HFF-Myc (cell line): Measurements from ENCODE around the gene KCNQ1.

ENCODE experiments used
- DNase-seq: peaks from one replicate; pipeline ENCODE4 v3.0.0-alpha.2; 2011; ENCODE audit warnings: low read depth; ENCODE audit errors: extremely low read depth
- H3K4me3 ChIP-seq: replicated peaks from 2 replicates; pipeline ENCODE4 v1.5.1; 2011; ENCODE audit warnings: low read depth, mild to moderate bottlenecking, control low read depth, low read length
- CTCF ChIP-seq: IDR thresholded peaks from 2 replicates; pipeline ENCODE4 v1.5.1; 2012; ENCODE audit warnings: mild to moderate bottlenecking, low read depth, low read length, control low read depth; ENCODE audit errors: missing control alignments

Gene KCNQ1

DNA sequence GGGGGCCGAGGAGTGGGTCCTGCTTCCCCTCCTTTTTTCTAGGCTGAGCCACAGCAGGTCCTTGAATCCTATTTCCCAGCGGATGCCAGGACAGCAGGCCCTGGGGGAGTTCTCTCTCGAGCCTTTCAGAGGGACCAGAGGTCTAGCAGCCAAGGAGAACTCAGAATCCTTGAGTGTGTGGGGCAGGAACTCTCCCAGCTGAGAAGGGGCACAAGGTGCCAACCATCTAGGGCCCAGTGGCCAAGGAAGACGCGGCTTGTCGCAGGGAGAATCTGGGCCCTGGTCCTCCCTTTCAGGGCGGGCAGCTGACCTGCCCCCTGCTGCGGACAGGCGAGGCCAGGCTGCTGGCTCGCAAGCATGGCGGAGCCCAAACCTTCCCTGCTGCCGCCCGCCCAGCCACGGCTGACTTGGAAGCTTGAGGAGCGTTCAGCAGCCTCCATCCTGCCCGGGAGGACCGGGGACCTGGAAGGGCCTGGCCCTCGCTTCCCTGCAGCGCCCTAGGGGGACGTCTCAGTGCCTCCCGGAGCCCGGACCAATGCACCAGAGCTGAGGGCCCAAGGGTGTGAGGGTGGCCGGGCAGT, 45.2 kb upstream of the KCNQ1 start:
- H3K4me3 ChIP-seq: peak overlapping the region; percentile 99
- no peak for TF ChIP-seq CTCF
- DNase-seq: no peak

- peak within 1 kb of the TSS; percentile 99 for H3K4me3 ChIP-seq
- TF ChIP-seq CTCF: peak; percentile 97
- peak; percentile 99 for DNase-seq
Measured at GRCh38 chr11:2400069-2400761, 44.6 kb upstream of the KCNQ1 start, which contains the start of gene TSSC4. Gene TSSC4 (plus strand): TSS chr11:2400750. CDS start chr11:2402634, 1,884 bp downstream.

DNA sequence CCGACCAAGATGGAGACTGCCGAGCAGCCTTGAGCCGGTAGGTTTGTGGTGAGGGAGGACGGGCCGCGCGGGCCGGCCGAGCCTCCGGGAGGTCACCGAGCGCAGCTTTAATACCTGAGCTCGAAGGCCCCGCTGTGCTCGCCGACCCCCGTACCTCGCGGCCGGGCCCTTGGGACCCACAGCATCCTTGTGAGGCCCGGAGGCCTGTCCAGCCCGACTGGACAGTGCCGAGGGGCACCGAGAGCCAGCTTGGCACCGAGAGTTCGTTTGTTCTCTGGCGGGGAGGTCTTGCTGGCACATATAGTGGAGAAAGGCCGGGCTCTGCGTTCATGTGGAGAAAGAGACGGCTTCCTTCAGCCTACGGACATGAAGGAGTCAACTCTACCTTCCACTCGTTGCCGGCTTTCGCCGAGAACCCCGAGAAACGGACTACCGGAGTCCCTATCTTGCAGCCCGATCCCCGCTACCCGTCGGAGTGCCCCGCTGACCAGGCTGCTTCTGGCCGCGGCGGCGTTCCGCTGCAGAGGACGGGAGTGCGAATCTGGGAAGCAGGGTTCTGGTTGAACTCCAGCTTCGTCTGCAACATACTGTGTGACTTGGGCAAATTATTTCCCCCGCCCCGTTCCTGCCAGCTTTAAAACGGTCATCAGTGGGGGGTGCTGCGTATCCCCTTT, 43.9 kb upstream of the KCNQ1 start:
- no peak for DNase-seq
- H3K4me3 ChIP-seq: peak overlapping the region; percentile 99
- TF ChIP-seq CTCF: no peak

DNA sequence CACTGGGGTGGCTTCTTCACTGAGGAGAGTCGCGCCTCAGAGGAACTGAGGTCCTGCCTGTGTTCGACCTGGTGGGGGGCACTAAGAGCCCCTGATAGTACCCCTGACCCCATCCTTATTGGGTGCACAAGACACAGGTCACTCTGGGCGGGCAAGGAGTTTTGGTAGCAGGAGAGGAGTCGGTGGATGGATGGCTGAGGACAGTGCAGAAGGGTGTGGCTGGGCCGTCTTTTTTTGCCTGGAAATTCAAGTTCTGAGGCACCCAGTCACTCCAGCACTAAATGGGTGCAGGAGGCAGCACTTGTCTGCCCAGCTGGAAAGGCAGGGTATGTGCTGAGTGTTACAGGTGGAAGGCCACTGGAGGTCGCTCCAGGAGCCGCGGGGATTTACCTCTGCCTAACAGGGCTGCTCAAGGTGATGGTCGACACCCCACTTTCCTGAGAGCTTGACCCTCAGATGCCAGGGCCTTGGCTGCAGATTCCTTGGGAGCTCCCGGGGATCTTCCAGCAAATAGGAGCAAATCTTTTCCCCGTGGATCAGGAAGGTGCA, 43.3 kb upstream of the KCNQ1 start:
- peak overlapping the region; percentile 99 for H3K4me3 ChIP-seq
- no peak for TF ChIP-seq CTCF
- DNase-seq: no peak

DNA sequence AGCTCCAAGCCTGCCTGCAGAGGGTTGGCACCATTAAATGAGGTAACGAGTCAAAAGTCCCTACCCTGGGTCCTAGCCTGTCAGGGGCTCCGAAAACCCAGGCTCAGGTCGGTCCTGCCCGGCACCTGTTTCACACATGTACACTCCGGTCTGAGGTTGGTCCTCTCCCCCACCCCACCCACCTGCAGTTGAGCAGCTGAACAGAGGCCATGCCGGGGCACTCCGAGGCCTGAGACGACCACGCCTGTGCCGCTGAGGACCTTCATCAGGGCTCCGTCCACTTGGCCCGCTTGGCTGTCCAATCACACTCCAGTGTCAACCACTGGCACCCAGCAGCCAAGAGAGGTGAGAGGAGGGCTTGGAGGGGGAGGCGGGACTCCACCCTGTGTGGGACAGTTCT, 42.7 kb upstream of the KCNQ1 start:
- peak overlapping the region; percentile 99 for H3K4me3 ChIP-seq
- DNase-seq: no peak
- no peak for TF ChIP-seq CTCF

DNA sequence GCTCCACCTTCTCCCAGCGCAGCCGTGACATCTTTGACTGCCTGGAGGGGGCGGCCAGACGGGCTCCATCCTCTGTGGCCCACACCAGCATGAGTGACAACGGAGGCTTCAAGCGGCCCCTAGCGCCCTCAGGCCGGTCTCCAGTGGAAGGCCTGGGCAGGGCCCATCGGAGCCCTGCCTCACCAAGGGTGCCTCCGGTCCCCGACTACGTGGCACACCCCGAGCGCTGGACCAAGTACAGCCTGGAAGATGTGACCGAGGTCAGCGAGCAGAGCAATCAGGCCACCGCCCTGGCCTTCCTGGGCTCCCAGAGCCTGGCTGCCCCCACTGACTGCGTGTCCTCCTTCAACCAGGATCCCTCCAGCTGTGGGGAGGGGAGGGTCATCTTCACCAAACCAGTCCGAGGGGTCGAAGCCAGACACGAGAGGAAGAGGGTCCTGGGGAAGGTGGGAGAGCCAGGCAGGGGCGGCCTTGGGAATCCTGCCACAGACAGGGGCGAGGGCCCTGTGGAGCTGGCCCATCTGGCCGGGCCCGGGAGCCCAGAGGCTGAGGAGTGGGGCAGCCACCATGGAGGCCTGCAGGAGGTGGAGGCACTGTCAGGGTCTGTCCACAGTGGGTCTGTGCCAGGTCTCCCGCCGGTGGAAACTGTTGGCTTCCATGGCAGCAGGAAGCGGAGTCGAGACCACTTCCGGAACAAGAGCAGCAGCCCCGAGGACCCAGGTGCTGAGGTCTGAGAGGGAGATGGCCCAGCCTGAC, 41.7 kb upstream of the KCNQ1 start:
- no peak for TF ChIP-seq CTCF
- DNase-seq: no peak
- H3K4me3 ChIP-seq: no peak overlapping the region
